Suprapubic skin (tissue), 3 donors: Measurements from ENCODE around the gene LRG1.

Experiments used
- CTCF ChIP-seq, 2 donors: fragments of 200-600 bp in 1 of 2; fragments of 450-650 bp in 1 of 2; sonication (generic) in 1 of 2; IDR thresholded peaks; one replicate each; pipeline ENCODE4 v1.5.1; 2016 to 2019; ENCODE audit warnings: antibody characterized with exemption in 2 of 2, mild to moderate bottlenecking in 1 of 2, moderate library complexity in 1 of 2
- POLR2A ChIP-seq, 2 donors: fragments of 450-650 bp; IDR thresholded peaks; one replicate each; pipeline ENCODE4 v1.6.1; 2017; ENCODE audit warnings: antibody characterized with exemption in 2 of 2, mild to moderate bottlenecking in 2 of 2, moderate library complexity in 2 of 2

- TF ChIP-seq CTCF (IDR thresholded peaks at IDR 0.05), result no peak
- TF ChIP-seq POLR2A (IDR thresholded peaks at IDR 0.05), result no peak
These were observed 23.5 kb downstream of the LRG1 start for GRCh38 chr19:4516199-4516938.
